Natural killer cell (primary cell): ENCODE results near the gene TPM1. TPM values are rescaled to one million over a fixed set of nuclear protein-coding genes. Genes with fewer than 3 reads are reported as not detected.

Source experiments
- ATAC-seq, 3 donors: fragments of 150-1000 bp in 2 of 3; fragments of 200-7000 bp in 1 of 3; cut with Tn5 transposase; 1 replicate in 1 of 3; 2 replicates in 2 of 3; pipeline ENCODE4 v1.10.0; 2021; ENCODE audit warnings: mild to moderate bottlenecking in 2 of 3, moderate library complexity in 2 of 3
- DNase-seq, 2 donors: peaks; one replicate each; pipeline versions ENCODE4 v3.0.0 to v3.0.0-alpha.2; 2013 to 2021; ENCODE audit warnings: mixed read lengths in 1 of 2
- H3K27ac ChIP-seq: one replicate; pipeline ENCODE4 v1.5.1; 2013; ENCODE audit warnings: mild to moderate bottlenecking, low read length
- H3K27me3 ChIP-seq: one replicate; pipeline ENCODE4 v1.6.1; 2013; ENCODE audit warnings: low read length; ENCODE audit not compliant: control insufficient read depth, insufficient read depth
- H3K36me3 ChIP-seq: one replicate; pipeline ENCODE4 v1.6.1; 2013; ENCODE audit warnings: low read length; ENCODE audit not compliant: control insufficient read depth, insufficient read depth
- H3K4me1 ChIP-seq: one replicate; pipeline ENCODE4 v1.6.1; 2013; ENCODE audit warnings: low read length; ENCODE audit not compliant: control insufficient read depth, insufficient read depth
- H3K4me3 ChIP-seq: one replicate; pipeline ENCODE4 v1.5.1; 2013; ENCODE audit warnings: low read length
- H3K9me3 ChIP-seq: one replicate; pipeline ENCODE4 v1.6.1; 2013; ENCODE audit warnings: low read length; ENCODE audit not compliant: control insufficient read depth, insufficient read depth
- H3K27ac Mint-ChIP-seq, 2 donors: one replicate each; pipeline ENCODE4 v1.8.0; 2022; ENCODE audit warnings: mild to moderate bottlenecking in 2 of 2, mixed read lengths in 2 of 2, moderate library complexity in 1 of 2
- H3K27me3 Mint-ChIP-seq, 2 donors: one replicate each; pipeline ENCODE4 v1.8.0; 2022; ENCODE audit warnings: low read depth in 2 of 2, mixed read lengths in 2 of 2
- H3K36me3 Mint-ChIP-seq: one replicate; pipeline ENCODE4 v1.8.0; 2022; ENCODE audit warnings: mixed read lengths
- H3K4me1 Mint-ChIP-seq, 2 donors: one replicate each; pipeline ENCODE4 v1.8.0; 2022; ENCODE audit warnings: mixed read lengths in 2 of 2
- H3K4me3 Mint-ChIP-seq: one replicate; pipeline ENCODE4 v1.8.0; 2022; ENCODE audit warnings: mild to moderate bottlenecking, moderate library complexity, mixed read lengths
- H3K9me3 Mint-ChIP-seq, 2 donors: one replicate each; pipeline ENCODE4 v1.8.0; 2022; ENCODE audit warnings: mixed read lengths in 2 of 2
- WGBS: methylation state at CpG from one replicate; pipeline ENCODE4 v1.1.7; 2013; ENCODE audit warnings: missing lambda C conversion rate; ENCODE audit not compliant: insufficient coverage; 5-methylcytosine and 5-hydroxymethylcytosine counted together
- intact Hi-C: fragments of 100-400 bp; cut with micrococcal nuclease; formaldehyde crosslinking; loops from one replicate; pipeline ENCODE4 v1.14.2; 2022
- total RNA-seq, 4 donors: library from RNA; stranded (reverse); fragments of 120-200 nt in 1 of 4; gene quantifications; one replicate each; pipeline versions ENCODE4 v1.2.3 to v1.2.4, GENCODE V29; 2013 to 2022
- TF ChIP-seq, protein P1 (sequence below): fragments of 200-600 bp; IDR thresholded peaks from one replicate; pipeline ENCODE4 v1.8.0; 2022; ENCODE audit warnings: antibody characterized with exemption

The TPM1 gene
- total RNA-seq, 3 donors from 2014 or later (not counting 1 experiment from before 2014, with no cell fraction given): 21.5 to 33.0 (median 25.6) TPM

DNA sequence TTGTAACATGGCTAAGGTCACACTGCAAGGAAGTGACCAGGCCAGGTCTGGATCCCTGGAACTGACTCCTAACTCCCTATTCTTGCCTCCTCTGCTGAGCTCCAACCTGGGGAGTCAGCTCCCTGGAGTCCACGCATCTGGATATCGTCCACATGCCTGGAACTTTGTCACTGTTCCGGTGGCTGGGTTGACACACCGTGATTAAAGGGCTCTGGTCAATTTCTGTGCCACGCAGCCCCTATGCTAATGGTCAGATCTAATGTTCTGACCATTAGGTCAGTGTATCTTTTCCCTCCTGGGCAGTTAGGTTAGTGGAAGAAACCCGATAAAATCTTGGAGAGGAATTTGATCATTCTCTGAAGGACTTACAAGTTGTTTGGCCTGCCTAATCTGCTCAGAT, 1.6 kb upstream of the TPM1 start:
- Mint-ChIP-seq H3K27ac (no peak overlapping the region), H3K27me3 (peaks cover 51 to 69% of the 10 kb centered on the region in 2 donors), H3K4me1 (peaks cover 5 to 12% of the 10 kb centered on the region in 2 donors), H3K4me3 (no peak overlapping the region), H3K36me3 (no peaks in the 10 kb centered on the region), H3K9me3 (no peaks in the 10 kb centered on the region)
- Histone ChIP-seq H3K27ac (no peak overlapping the region), H3K27me3 (peaks cover 37% of the 10 kb centered on the region), H3K9me3 (no peaks in the 10 kb centered on the region), H3K4me1 (peaks cover 16% of the 10 kb centered on the region), H3K4me3 (no peak overlapping the region), H3K36me3 (no peaks in the 10 kb centered on the region)
- ATAC-seq (no peak), DNase-seq (no peak)
- intact Hi-C loops: loop anchor here (10.0 kb wide), 1 partner anchor 244 kb away; no protein-coding TSS in a partner anchor
- TF ChIP-seq, protein P1, sequence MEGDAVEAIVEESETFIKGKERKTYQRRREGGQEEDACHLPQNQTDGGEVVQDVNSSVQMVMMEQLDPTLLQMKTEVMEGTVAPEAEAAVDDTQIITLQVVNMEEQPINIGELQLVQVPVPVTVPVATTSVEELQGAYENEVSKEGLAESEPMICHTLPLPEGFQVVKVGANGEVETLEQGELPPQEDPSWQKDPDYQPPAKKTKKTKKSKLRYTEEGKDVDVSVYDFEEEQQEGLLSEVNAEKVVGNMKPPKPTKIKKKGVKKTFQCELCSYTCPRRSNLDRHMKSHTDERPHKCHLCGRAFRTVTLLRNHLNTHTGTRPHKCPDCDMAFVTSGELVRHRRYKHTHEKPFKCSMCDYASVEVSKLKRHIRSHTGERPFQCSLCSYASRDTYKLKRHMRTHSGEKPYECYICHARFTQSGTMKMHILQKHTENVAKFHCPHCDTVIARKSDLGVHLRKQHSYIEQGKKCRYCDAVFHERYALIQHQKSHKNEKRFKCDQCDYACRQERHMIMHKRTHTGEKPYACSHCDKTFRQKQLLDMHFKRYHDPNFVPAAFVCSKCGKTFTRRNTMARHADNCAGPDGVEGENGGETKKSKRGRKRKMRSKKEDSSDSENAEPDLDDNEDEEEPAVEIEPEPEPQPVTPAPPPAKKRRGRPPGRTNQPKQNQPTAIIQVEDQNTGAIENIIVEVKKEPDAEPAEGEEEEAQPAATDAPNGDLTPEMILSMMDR: no peak
- WGBS: 89% methylated on average over 6 of the region's 6 CpGs

DNA sequence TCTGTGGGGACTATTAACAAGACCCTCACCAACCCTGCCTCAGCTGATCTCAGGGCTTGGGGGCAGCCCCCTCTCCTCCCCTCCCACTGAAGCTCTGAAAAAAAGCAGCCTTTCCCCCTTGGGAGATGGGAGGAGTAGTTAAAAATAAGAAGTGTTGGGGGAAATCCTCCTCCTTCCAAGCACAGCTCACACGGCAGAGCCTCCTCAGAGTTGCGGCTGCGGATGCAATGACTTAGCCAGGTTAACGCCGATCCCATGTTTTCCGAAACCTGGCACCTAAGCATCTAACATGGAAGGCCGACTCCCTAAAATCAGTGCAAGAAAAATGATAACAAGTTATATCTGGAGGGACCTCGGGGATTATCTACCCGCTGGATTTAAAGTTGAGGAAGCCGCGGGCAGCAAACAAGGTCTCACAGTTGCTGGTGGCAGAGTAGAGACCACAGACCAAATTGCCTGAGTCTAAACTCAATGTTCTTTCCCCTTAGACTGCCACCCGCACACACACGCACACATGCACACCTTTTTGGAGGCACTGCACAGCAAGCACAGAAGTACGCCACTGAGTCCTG, 1.1 kb upstream of the TPM1 start:
- Mint-ChIP-seq H3K4me3 (no peak overlapping the region), H3K27me3 (peaks cover 55 to 74% of the 10 kb centered on the region in 2 donors), H3K4me1 (peaks cover 5 to 12% of the 10 kb centered on the region in 2 donors), H3K27ac (no peak overlapping the region), H3K9me3 (no peaks in the 10 kb centered on the region), H3K36me3 (no peaks in the 10 kb centered on the region)
- H3K27me3 ChIP-seq: peaks cover 42% of the 10 kb centered on the region
- DNase-seq (no peak), ATAC-seq (no peak)
- H3K4me3 ChIP-seq: no peak overlapping the region
- TF ChIP-seq, protein P1: no peak
- no peak overlapping the region for H3K27ac ChIP-seq
- peaks cover 16% of the 10 kb centered on the region for H3K4me1 ChIP-seq
- intact Hi-C loops: loop anchor here (10.0 kb wide), 1 partner anchor 243 kb away; no protein-coding TSS in a partner anchor
- H3K36me3 ChIP-seq: no peaks in the 10 kb centered on the region
- H3K9me3 ChIP-seq: no peaks in the 10 kb centered on the region
- 61% methylated on average over 14 of the region's 14 CpGs for WGBS

DNA sequence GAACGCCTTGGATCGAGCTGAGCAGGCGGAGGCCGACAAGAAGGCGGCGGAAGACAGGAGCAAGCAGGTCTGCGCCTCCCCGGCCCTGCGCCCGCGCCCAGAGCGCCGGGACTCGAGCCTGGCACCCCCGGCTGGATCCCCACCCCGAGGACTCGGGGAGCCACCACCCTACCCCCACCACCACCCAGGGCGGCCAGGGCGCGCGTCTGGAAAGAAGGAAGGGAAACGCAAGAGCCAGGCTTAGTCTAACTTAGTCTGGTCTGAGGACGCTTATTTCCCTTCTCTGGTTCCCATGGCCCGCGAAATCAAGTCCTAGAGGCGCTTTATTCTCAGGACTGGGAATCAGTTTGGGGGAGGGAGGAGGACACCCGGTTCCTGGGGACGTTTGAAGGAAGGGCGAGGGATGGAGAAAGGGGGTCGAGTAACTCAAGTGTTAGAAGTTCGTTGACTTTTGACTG, 359 bp downstream of the TPM1 start:
- peak in 1 of 2 donors; percentile 18 for DNase-seq
- ATAC-seq: no peak
- no peak overlapping the region for H3K27ac ChIP-seq
- intact Hi-C loops: loop anchor here (10.0 kb wide), 1 partner anchor 242 kb away; no protein-coding TSS in a partner anchor
- Mint-ChIP-seq H3K4me3 (peak overlapping the region; percentile 56), H3K27ac (no peak overlapping the region), H3K36me3 (no peaks in the 10 kb centered on the region), H3K4me1 (peaks cover 11 to 18% of the 10 kb centered on the region in 2 donors), H3K27me3 (peaks cover 65 to 81% of the 10 kb centered on the region in 2 donors), H3K9me3 (no peaks in the 10 kb centered on the region)
- H3K36me3 ChIP-seq: no peaks in the 10 kb centered on the region
- WGBS: 2% methylated on average over 31 of the region's 31 CpGs
- peaks cover 48% of the 10 kb centered on the region for H3K27me3 ChIP-seq
- H3K9me3 ChIP-seq: no peaks in the 10 kb centered on the region
- peaks cover 22% of the 10 kb centered on the region for H3K4me1 ChIP-seq
- no peak overlapping the region for H3K4me3 ChIP-seq
- TF ChIP-seq, protein P1: no peak
